Measurements from ENCODE around the gene MAPK8IP3.
A peak's percentile ranks its signal among the peaks of the same experiment; 100 is the strongest.
"Not testable (repeated sequence)": the region's sequence is repeated elsewhere in the genome, so short reads cannot be mapped to it uniquely, and the experiment has no call there.

MAPK8IP3 gene

DNA sequence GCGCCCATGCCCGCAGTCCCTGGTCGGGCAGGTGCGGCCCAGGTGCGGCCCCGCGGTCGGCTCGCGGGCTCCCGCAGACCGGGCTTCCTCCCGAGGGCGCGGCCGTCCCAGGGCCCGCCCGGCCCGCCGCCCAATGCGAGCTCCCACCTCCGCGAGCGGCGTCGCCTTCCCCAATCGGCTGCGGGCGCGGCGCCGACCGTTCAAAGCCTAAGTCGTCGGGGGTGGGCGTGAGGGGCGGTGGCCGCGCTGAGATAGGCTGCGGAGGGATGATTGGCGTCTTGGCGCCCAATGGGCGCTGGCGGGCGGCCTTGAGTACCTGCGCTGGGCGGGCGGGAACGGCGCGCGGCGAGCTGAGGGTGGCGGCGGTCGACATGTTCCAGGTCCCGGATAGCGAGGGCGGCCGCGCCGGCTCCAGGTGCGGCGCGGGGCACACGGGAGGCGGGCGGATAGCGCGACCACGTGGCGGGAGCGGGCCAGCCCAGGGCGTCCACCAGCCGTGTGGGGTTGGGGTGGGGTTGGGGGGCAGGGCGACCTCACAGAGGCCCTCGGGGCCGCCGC lies 28.0 kb upstream of the MAPK8IP3 start, which contains the start of gene JPT2:
Gene JPT2, plus strand, starts transcription at position 338 of the 558 bp plus-strand sequence. Its CDS starts 34 bp downstream, at position 372.
- peak; percentile 69 to 80 for DNase-seq

DNA sequence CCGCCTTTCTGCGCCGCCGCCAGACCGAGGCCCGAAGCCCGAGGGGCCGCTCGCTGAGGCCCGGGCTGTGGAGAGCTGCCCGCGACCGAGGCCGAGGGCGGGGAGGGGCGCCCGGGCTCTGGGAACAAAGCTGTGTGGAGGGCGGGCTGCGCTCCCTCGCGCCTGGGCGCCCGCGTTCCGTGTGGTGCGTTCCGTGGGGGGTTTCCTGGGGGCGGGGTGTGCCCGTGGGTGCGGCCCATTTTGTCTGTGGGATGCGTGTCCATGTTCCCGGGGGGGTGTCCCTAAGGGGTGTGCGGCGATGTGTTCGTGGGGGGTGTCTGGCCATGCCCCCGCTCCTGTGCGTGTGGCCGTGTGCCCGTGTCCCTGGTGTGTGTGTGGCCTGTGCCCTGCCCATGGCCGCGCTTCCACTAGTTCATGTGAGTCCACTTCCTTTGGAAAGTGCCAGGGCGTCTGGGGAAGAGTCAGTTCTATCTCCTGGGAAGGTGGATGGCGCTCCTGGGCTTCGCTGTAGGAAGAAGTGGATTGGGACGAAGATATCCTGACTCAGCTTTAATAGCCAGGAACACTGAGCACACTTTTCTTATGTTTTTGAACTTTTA lies 27.4 kb upstream of the MAPK8IP3 start:
- peak in 1 of 2 experiments; percentile 39 for DNase-seq

- no peak for DNase-seq
Measured at GRCh38 chr16:1680361-1680760, 25.6 kb upstream of the MAPK8IP3 start.

GRCh38 chr16:1681032-1681431 lies 25.0 kb upstream of the MAPK8IP3 start:
- no peak for DNase-seq

DNA sequence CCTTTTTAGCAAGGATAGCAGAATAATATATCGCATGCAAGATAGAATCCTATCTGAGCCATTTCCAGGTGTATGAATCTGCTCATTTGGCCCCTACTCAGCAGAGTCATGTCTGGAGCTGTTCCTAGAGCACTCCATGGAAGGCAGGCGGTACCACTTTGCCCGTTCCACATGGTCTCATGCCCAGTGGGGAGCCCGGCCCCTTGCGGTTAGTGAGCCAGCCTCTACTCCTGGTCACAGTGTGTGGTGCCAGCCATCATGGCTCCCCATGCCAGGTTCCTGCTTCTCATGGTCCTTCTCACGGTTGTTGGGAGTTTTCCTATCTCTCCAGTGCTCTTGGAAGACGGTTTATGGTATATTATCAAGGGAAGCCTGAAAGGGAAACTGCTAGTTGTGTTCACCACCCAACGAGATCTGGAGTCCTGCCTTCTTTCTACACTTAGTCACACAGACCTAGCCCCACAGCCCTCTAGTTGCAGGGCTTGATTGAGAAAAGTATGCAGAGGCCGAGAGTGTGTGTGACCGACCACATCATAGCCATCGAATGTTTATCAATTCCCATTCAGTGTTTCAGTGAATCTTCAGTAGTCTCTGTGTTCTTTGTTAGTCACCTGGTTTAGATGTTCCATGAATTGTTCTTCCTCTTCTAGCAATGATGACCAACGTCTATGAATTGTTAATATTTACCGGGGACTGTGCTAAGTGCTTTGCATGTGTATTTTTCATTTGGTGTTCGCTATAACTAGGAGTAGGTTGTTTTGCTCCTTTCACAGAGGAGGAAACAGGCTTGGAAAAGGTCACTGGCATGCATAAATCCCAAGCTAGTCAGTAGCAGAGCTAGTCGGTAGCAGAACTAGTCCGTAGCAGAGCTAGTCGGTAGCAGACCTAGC lies 18.3 kb upstream of the MAPK8IP3 start:
- DNase-seq = peak in 1 of 2 experiments; percentile 12

DNA sequence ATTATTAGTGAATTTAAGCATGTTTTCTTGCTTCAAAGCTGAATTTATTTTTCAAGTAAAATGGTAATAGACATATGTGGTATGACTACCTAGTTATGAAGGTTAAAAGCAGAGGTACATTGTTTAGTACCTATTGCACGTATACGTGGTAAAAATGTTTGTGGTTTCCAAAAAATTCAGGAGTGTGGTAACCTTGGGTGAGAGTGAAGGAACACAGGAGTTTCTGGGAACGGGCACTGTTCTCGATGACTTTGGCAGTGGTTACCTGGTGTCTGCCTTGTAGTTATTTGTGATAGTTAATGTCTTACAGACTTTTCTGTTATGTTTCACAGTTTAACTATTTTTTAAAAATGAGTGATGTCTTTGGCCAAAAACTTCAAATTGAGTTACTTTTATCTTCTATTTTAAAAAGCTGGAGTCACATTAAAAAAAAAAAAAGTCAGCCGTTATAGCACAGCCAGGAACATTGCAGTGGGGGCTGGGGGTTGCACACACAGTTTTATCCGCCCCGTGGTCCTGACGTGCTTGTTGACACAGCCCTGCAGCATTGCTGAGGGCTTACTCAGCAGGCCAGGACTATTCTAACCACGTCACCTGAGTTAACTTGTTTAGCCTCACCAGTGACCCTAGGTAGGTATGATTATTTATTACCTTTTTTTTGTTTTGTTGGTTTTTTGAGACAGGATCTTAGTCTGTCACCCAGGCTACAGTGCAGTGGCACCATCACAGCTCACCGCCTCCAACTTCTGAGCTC lies 17.0 kb upstream of the MAPK8IP3 start:
- DNase-seq = peak in 1 of 2 experiments; percentile 67

DNA sequence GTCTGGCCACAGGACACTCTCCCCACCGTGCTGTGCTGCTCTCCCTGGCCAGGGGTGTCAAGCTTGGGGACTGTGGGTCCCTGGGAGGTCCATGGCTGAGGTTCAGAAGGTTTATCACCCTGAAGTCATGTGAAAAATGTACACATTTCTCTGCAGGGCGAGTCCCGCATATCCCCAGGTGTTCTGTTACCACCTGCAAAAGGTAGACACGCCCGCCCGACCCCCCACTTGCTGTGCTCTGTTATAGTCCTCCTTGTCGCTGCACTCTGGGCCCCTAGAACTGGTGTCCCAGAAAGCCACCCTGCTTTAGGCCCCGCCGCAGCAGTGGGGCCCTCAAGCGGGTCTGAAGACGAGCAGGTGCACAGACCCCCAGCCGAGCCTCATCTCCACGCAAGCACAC lies 16.1 kb upstream of the MAPK8IP3 start:
- DNase-seq = no peak

DNA sequence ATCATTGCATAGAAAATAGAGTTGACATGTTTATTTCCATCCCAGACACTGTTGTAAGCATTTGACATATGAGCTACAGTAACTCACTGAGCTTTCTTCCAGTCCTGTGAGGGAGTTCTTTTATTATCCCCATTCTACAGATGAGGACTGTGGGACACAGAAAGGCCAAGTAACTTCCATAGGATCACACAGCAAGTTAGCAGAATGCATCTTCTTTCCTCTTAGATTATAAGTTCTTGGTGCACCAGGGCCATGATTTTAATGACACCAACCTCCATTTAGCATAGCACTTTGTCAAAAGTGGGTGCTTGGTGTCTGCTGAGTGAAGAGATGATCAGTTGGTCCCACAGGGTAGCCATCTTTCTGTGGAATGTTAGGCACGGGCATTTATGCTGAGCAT lies 15.2 kb upstream of the MAPK8IP3 start:
- no peak for DNase-seq

GRCh38 chr16:1691276-1691675 lies 14.7 kb upstream of the MAPK8IP3 start:
- peak in 1 of 2 experiments; percentile 43 for DNase-seq

DNA sequence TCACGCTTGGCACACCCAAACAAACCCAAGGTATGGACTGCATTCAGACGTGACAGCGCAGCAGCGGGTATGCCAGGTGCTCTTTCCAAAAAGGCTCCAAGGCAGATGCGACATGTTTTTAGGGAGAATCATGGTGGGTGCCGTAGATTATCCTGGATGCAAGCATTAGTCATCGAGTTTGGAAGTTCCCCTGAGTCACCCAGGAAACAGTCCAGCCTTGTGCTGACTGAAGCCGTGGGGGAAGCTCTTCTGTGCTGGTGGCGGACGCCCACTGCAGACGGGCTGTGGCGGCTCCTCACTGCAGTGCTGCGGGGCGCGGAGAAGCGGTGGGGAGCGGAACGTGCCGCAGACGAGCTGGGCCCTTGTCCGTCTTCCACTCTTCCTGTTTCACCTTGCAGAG lies 14.0 kb upstream of the MAPK8IP3 start:
- DNase-seq = peak; percentile 35 to 79

GRCh38 chr16:1696863-1697262 lies 9.1 kb upstream of the MAPK8IP3 start:
- DNase-seq = no peak

DNA sequence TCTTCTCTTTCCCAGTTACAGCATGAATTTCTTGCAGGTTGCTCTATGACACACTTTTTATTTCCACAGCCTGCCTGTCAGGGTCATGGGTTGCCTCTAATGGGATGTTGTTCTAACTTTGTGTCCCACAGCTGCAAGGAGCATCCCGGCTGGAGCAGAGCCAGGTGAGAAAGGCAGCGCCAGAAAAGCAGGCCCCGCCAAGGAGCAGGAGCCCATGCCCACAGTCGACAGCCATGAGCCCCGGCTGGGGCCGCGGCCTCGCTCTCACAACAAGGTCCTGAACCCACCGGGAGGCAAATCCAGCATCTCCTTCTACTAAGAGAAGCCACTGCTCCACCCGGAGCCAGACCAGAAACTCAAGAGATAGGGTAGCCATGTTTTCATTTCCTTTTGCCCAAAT lies 7.3 kb upstream of the MAPK8IP3 start:
- DNase-seq = no peak

- DNase-seq = no peak
Measured at GRCh38 chr16:1700246-1700645, 5.7 kb upstream of the MAPK8IP3 start.

DNA sequence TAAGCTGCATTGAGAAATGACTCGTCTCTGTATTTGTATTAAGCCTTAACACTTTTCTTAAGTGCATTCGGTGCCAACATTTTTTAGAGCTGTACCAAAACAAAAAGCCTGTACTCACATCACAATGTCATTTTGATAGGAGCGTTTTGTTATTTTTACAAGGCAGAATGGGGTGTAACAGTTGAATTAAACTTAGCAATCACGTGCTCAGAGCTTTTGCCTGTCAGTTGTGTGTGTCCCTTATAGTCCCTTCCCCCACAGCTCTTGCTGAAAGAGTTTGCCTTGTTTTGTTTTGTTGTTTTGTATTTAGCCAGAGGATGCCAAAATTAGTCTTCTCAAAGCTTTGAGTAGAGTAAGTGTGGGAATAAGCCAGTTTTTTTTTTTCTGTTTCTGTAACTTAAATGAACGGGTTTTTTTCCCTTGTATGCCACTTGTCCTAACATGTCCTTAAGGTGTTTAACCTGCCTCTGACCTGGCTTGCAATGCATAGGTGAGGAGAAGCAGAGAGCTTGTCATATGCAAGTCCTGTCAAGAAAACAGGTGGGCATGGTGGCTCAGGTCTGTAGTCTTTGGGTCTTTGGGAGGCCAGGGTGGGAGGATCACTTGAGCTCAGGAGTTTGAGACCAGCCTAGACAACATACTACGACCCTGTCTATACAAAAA lies 4.6 kb upstream of the MAPK8IP3 start:
- DNase-seq = no peak

DNA sequence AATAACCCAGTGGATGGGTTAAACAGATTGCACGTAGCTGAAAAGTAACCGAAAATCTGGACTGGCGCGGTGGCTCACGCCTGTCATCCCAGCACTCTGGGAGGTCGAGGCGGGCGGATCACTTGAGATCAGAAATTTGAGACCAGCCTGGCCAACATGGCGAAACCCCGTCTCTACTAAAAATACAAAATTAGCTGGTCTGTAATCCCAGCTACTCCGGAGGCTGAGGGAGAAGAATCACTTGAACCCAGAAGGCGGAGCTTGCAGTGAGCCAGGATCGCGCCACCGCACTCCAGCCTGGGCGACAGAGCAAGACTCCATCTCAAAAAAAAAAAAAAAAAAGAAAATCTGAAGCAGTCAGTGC lies 689 bp upstream of the MAPK8IP3 start:
- not testable (repeated sequence) for DNase-seq

GRCh38 chr16:1706386-1707192 lies 594 bp downstream of the MAPK8IP3 start:
- DNase-seq = no peak

- no peak for DNase-seq
Measured at GRCh38 chr16:1707193-1707790, 1.3 kb downstream of the MAPK8IP3 start.

GRCh38 chr16:1708083-1708767 lies 2.2 kb downstream of the MAPK8IP3 start:
- no peak for DNase-seq

DNA sequence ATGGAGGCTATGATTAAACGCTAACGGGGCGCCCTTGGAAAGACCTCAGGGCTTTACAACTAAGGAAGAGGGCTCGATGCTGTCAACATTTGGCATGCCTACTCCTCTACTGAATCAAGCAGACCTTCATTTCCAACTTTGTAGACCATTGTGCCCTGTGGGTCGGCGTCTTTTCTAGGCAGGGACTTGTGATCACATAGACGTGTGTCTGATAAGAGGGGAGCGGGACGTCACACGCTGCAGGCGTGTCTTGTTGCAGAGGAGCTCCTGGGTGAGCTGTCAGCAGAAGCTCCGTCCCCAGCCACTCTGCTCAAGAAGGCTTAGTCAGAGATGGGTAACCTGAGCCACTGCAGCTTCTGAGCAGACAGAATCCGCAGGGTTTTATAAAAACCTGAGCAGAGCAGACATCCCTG lies 2.8 kb downstream of the MAPK8IP3 start:
- DNase-seq = no peak

DNA sequence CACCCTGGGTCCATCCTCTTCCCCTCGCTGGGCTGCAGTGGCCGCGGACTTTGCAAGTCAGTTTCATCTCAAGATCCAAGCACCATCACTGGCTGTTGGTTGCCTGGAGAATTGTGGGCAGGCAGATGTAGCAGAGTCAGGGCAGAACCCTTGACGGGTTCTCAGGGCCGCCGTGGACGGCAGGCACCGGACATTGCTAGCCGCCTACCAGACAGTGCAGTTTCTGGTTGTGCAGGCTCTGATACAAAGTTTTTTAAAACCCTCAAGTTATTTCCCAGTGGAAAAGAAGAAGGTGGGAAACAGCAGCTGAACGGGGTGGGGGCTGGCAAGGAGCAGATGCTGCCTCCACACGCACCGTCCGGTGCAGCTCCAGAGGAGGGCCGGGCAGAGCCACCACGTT lies 3.4 kb downstream of the MAPK8IP3 start:
- DNase-seq = no peak
